ENCODE data around the gene SLC19A1. TPM values are rescaled to one million over a fixed set of nuclear protein-coding genes. Genes with fewer than 3 reads are reported as not detected.

The SLC19A1 gene
- total RNA-seq, 1 donor from 2014 or later, result 8.2 TPM

GRCh38 chr21:45550522-45551210 lies 8.4 kb upstream of the SLC19A1 start:
- ATAC-seq (no peak), DNase-seq (ENCODE audit: missing footprints) (peak; percentile 75)
- intact Hi-C loops (cut with DNase I), result no loop called here

- ATAC-seq (no peak), DNase-seq (ENCODE audit: missing footprints) (peak; percentile 57)
- intact Hi-C loops (cut with DNase I), result no loop called here
Observed at GRCh38 chr21:45549626-45550463, 7.6 kb upstream of the SLC19A1 start.

- intact Hi-C loops (cut with DNase I), result no loop called here
Observed at GRCh38 chr21:45548711-45549491, 6.7 kb upstream of the SLC19A1 start.

GRCh38 chr21:45547545-45547900 lies 5.3 kb upstream of the SLC19A1 start:
- intact Hi-C loops (cut with DNase I), result no loop called here
- DNase-seq (ENCODE audit: missing footprints) (peak; percentile 40), ATAC-seq (no peak)

More at GRCh38 chr21:45548711-45549491, 6.7 kb upstream of the SLC19A1 start:
- DNase-seq (ENCODE audit: missing footprints) (peak; percentile 15), ATAC-seq (no peak)

- ATAC-seq, result no peak
- intact Hi-C loops (cut with DNase I), result no loop called here
- peak; percentile 9 for DNase-seq (ENCODE audit: missing footprints)
Observed at GRCh38 chr21:45546636-45547544, 4.7 kb upstream of the SLC19A1 start.

GRCh38 chr21:45545691-45546531 lies 3.7 kb upstream of the SLC19A1 start:
- peak; percentile 22 for DNase-seq (ENCODE audit: missing footprints)
- intact Hi-C loops (cut with DNase I), result no loop called here
- ATAC-seq, result no peak

GRCh38 chr21:45545236-45545570 lies 3.0 kb upstream of the SLC19A1 start:
- DNase-seq (ENCODE audit: missing footprints) (no peak), ATAC-seq (no peak)
- intact Hi-C loops (cut with DNase I), result no loop called here

- intact Hi-C loops (cut with DNase I), result no loop called here
- no peak for ATAC-seq
- DNase-seq (ENCODE audit: missing footprints), result peak; percentile 30
Observed at GRCh38 chr21:45544449-45545235, 2.4 kb upstream of the SLC19A1 start.

- peak; percentile 43 for DNase-seq (ENCODE audit: missing footprints)
- ATAC-seq, result no peak
- intact Hi-C loops (cut with DNase I), result no loop called here
Observed at GRCh38 chr21:45543710-45544448, 1.6 kb upstream of the SLC19A1 start.

- DNase-seq (ENCODE audit: missing footprints), result peak; percentile 66
- ATAC-seq, result no peak
- intact Hi-C loops (cut with DNase I), result no loop called here
Observed at GRCh38 chr21:45543371-45543709, 1.1 kb upstream of the SLC19A1 start.

GRCh38 chr21:45542667-45543370 lies 579 bp upstream of the SLC19A1 start:
- DNase-seq (ENCODE audit: missing footprints), result peak; percentile 79
- ATAC-seq, result no peak
- intact Hi-C loops (cut with DNase I), result no loop called here

- DNase-seq (ENCODE audit: missing footprints) (peak; percentile 95), ATAC-seq (peak; percentile 58)
- intact Hi-C loops (cut with DNase I), result no loop called here
Observed at GRCh38 chr21:45541221-45542039, 810 bp downstream of the SLC19A1 start.

GRCh38 chr21:45540601-45540970 lies 1.7 kb downstream of the SLC19A1 start:
- DNase-seq (ENCODE audit: missing footprints), result peak; percentile 39
- intact Hi-C loops (cut with DNase I), result no loop called here
- ATAC-seq, result no peak

- peak; percentile 31 for DNase-seq (ENCODE audit: missing footprints)
Observed at GRCh38 chr21:45539796-45540600, 2.2 kb downstream of the SLC19A1 start.

More at GRCh38 chr21:45539796-45540600, 2.2 kb downstream of the SLC19A1 start:
- intact Hi-C loops (cut with DNase I), result no loop called here
- ATAC-seq, result no peak
